GM19238 (cell line): Measurements from ENCODE around the gene KLF11.
"Not testable (repeated sequence)": the region's sequence is repeated elsewhere in the genome, so short reads cannot be mapped to it uniquely, and the experiment has no call there.

ENCODE experiments used
- DNase-seq: peaks from one replicate; pipeline ENCODE4 v3.0.0; 2011; ENCODE audit warnings: low spot score; ENCODE audit not compliant: insufficient read length

The KLF11 gene

GRCh38 chr2:10009271-10009810 lies 34.0 kb upstream of the KLF11 start:
- no peak for DNase-seq

GRCh38 chr2:10009811-10010781 lies 33.3 kb upstream of the KLF11 start:
- no peak for DNase-seq

GRCh38 chr2:10010861-10011605 lies 32.3 kb upstream of the KLF11 start:
- DNase-seq, result not testable (repeated sequence)

- DNase-seq, result not testable (repeated sequence)
Measured at GRCh38 chr2:10011606-10012325, 31.6 kb upstream of the KLF11 start.

- not testable (repeated sequence) for DNase-seq
Measured at GRCh38 chr2:10012366-10012962, 30.9 kb upstream of the KLF11 start.

GRCh38 chr2:10012963-10013461 lies 30.3 kb upstream of the KLF11 start:
- no peak for DNase-seq

- not testable (repeated sequence) for DNase-seq
Measured at GRCh38 chr2:10013651-10014417, 29.5 kb upstream of the KLF11 start.

- no peak for DNase-seq
Measured at GRCh38 chr2:10014418-10015190, 28.7 kb upstream of the KLF11 start.

- not testable (repeated sequence) for DNase-seq
Measured at GRCh38 chr2:10015376-10015989, 27.9 kb upstream of the KLF11 start.

GRCh38 chr2:10016001-10016801 lies 27.1 kb upstream of the KLF11 start:
- DNase-seq, result no peak

- no peak for DNase-seq
Measured at GRCh38 chr2:10016802-10017258, 26.5 kb upstream of the KLF11 start.

- DNase-seq, result no peak
Measured at GRCh38 chr2:10017313-10017941, 25.9 kb upstream of the KLF11 start.

- DNase-seq, result no peak
Measured at GRCh38 chr2:10019174-10019573, 24.2 kb upstream of the KLF11 start.

GRCh38 chr2:10019602-10020400 lies 23.5 kb upstream of the KLF11 start:
- DNase-seq, result no peak

- no peak for DNase-seq
Measured at GRCh38 chr2:10022041-10022421, 21.3 kb upstream of the KLF11 start.

GRCh38 chr2:10022445-10022844 lies 20.9 kb upstream of the KLF11 start:
- DNase-seq, result no peak
